Astrocyte (in vitro differentiated cells and primary cell): ENCODE results near the gene LRP1B. TPM values are rescaled to one million over a fixed set of nuclear protein-coding genes. Genes with fewer than 3 reads are reported as not detected.

Source experiments
- DNase-seq: peaks from one replicate; pipeline ENCODE4 v3.0.0-alpha.2; 2010; ENCODE audit warnings: low read depth
- FAIRE-seq: peaks from 2 replicates; lab custom pipeline; 2011; peaks lifted over from hg19 to GRCh38; lab: Jason Lieb, UNC
- H2AFZ ChIP-seq: 2 replicates; pipeline ENCODE4 v1.6.0; 2012; ENCODE audit warnings: low read depth, low read length, inconsistent platforms
- H3K27ac ChIP-seq: 2 replicates; pipeline ENCODE4 v1.5.1; 2011; ENCODE audit warnings: low read depth, low read length, inconsistent platforms
- H3K27me3 ChIP-seq: 2 replicates; pipeline ENCODE4 v1.6.0; 2011; ENCODE audit warnings: low read length, inconsistent platforms; ENCODE audit not compliant: insufficient read depth
- H3K36me3 ChIP-seq: 2 replicates; pipeline ENCODE4 v1.5.1; 2011; ENCODE audit warnings: low read length, inconsistent platforms; ENCODE audit not compliant: insufficient read depth
- H3K4me1 ChIP-seq: 2 replicates; pipeline ENCODE4 v1.5.1; 2011; ENCODE audit warnings: low read length, inconsistent platforms; ENCODE audit not compliant: insufficient read depth
- H3K4me2 ChIP-seq: 2 replicates; pipeline ENCODE4 v1.6.0; 2012; ENCODE audit warnings: low read length, inconsistent platforms
- H3K4me3 ChIP-seq: 2 replicates; pipeline ENCODE4 v1.5.1; 2011; ENCODE audit warnings: low read depth, mild to moderate bottlenecking, low read length, inconsistent platforms; ENCODE audit not compliant: insufficient read depth
- H3K79me2 ChIP-seq: 2 replicates; pipeline ENCODE4 v1.6.0; 2012; ENCODE audit warnings: mild to moderate bottlenecking, low read length, inconsistent platforms; ENCODE audit not compliant: insufficient read depth
- H3K9ac ChIP-seq: 2 replicates; pipeline ENCODE4 v1.6.0; 2012; ENCODE audit warnings: mild to moderate bottlenecking, low read length, inconsistent platforms
- H3K9me3 ChIP-seq: 2 replicates; pipeline ENCODE4 v1.5.1; 2012; ENCODE audit warnings: low read depth, mild to moderate bottlenecking, low read length, inconsistent platforms; ENCODE audit not compliant: insufficient read depth
- H4K20me1 ChIP-seq: 2 replicates; pipeline ENCODE4 v1.6.0; 2012; ENCODE audit warnings: low read length, inconsistent platforms; ENCODE audit not compliant: insufficient read depth
- H3K27ac Mint-ChIP-seq: one replicate; pipeline ENCODE4 v1.8.0; 2021; ENCODE audit warnings: mild to moderate bottlenecking, mixed read lengths; ENCODE audit not compliant: unreplicated experiment
- H3K27me3 Mint-ChIP-seq: one replicate; pipeline ENCODE4 v1.8.0; 2021; ENCODE audit warnings: low read depth, mixed read lengths; ENCODE audit not compliant: unreplicated experiment
- H3K36me3 Mint-ChIP-seq: one replicate; pipeline ENCODE4 v1.8.0; 2021; ENCODE audit warnings: low read depth, mixed read lengths; ENCODE audit not compliant: unreplicated experiment
- H3K4me1 Mint-ChIP-seq: one replicate; pipeline ENCODE4 v1.8.0; 2021; ENCODE audit warnings: low read depth, mixed read lengths; ENCODE audit not compliant: unreplicated experiment
- H3K4me3 Mint-ChIP-seq: one replicate; pipeline ENCODE4 v1.8.0; 2021; ENCODE audit warnings: mild to moderate bottlenecking, moderate library complexity, mixed read lengths; ENCODE audit not compliant: unreplicated experiment
- H3K9me3 Mint-ChIP-seq: one replicate; pipeline ENCODE4 v1.8.0; 2021; ENCODE audit warnings: mild to moderate bottlenecking, mixed read lengths; ENCODE audit not compliant: unreplicated experiment
- CTCF ChIP-seq: IDR thresholded peaks from 2 replicates; pipeline ENCODE4 v1.5.1; 2011; ENCODE audit warnings: low read depth, mild to moderate bottlenecking, inconsistent platforms, low read length, moderate library complexity; ENCODE audit not compliant: insufficient read depth
- EZH2 ChIP-seq: IDR thresholded peaks from 2 replicates; pipeline ENCODE4 v1.6.1; 2012; ENCODE audit warnings: mild to moderate bottlenecking, low read length, inconsistent platforms; ENCODE audit not compliant: insufficient read depth
- total RNA-seq: library from RNA; stranded (reverse); gene quantifications from 2 replicates; pipeline ENCODE4 v1.2.1, GENCODE V29; 2021

The LRP1B gene
- total RNA-seq, 1 donor from 2014 or later, result 1.5 TPM

GRCh38 chr2:141927536-141927935, 203.3 kb downstream of the LRP1B start:
- FAIRE-seq (no peak), DNase-seq (peak; percentile 44)
- H3K36me3 Mint-ChIP-seq, result no peaks in the 10 kb centered on the region
- Histone ChIP-seq H3K36me3 (no peaks in the 10 kb centered on the region), H3K27ac (no peak overlapping the region), H2AFZ (no peak overlapping the region), H3K9me3 (no peaks in the 10 kb centered on the region), H4K20me1 (no peaks in the 10 kb centered on the region), H3K4me2 (no peak overlapping the region), H3K9ac (no peak overlapping the region), H3K27me3 (no peaks in the 10 kb centered on the region), H3K4me3 (no peak overlapping the region), H3K79me2 (no peaks in the 10 kb centered on the region), H3K4me1 (peaks cover 9% of the 10 kb centered on the region)
- TF ChIP-seq CTCF (no peak), EZH2 (no peak)
- no peaks in the 10 kb centered on the region for H3K9me3 Mint-ChIP-seq
- H3K27me3 Mint-ChIP-seq, result no peaks in the 10 kb centered on the region
- H3K4me3 Mint-ChIP-seq, result no peak overlapping the region
- H3K27ac Mint-ChIP-seq, result peak overlapping the region; percentile 81
- H3K4me1 Mint-ChIP-seq, result peaks cover 15% of the 10 kb centered on the region

GRCh38 chr2:141925511-141925910, 205.3 kb downstream of the LRP1B start:
- Mint-ChIP-seq H3K27ac (no peak overlapping the region), H3K27me3 (no peaks in the 10 kb centered on the region), H3K4me1 (peaks cover 15% of the 10 kb centered on the region), H3K9me3 (no peaks in the 10 kb centered on the region), H3K4me3 (no peak overlapping the region), H3K36me3 (no peaks in the 10 kb centered on the region)
- H4K20me1 ChIP-seq, result no peaks in the 10 kb centered on the region
- no peak overlapping the region for H2AFZ ChIP-seq
- no peak overlapping the region for H3K9ac ChIP-seq
- H3K27ac ChIP-seq, result no peak overlapping the region
- H3K4me3 ChIP-seq, result no peak overlapping the region
- H3K4me1 ChIP-seq, result peaks cover 9% of the 10 kb centered on the region
- H3K4me2 ChIP-seq, result no peak overlapping the region
- H3K79me2 ChIP-seq, result no peaks in the 10 kb centered on the region
- TF ChIP-seq EZH2 (no peak), CTCF (no peak)
- FAIRE-seq (no peak), DNase-seq (no peak)
- no peaks in the 10 kb centered on the region for H3K9me3 ChIP-seq
- no peaks in the 10 kb centered on the region for H3K36me3 ChIP-seq
- no peaks in the 10 kb centered on the region for H3K27me3 ChIP-seq

GRCh38 chr2:141923657-141924056, 207.2 kb downstream of the LRP1B start:
- Mint-ChIP-seq H3K27me3 (no peaks in the 10 kb centered on the region), H3K27ac (no peak overlapping the region), H3K9me3 (no peaks in the 10 kb centered on the region), H3K36me3 (no peaks in the 10 kb centered on the region), H3K4me1 (peaks cover 15% of the 10 kb centered on the region), H3K4me3 (no peak overlapping the region)
- Histone ChIP-seq H4K20me1 (no peaks in the 10 kb centered on the region), H3K4me2 (no peak overlapping the region), H3K27me3 (no peaks in the 10 kb centered on the region), H3K36me3 (no peaks in the 10 kb centered on the region), H3K4me3 (no peak overlapping the region), H3K4me1 (peaks cover 9% of the 10 kb centered on the region), H3K9ac (no peak overlapping the region), H3K79me2 (no peaks in the 10 kb centered on the region), H3K9me3 (no peaks in the 10 kb centered on the region), H3K27ac (peak overlapping the region; percentile 31), H2AFZ (no peak overlapping the region)
- no peak for FAIRE-seq
- TF ChIP-seq EZH2, result no peak
- TF ChIP-seq CTCF, result no peak
- DNase-seq, result peak; percentile 86
